Esophagus muscularis mucosa (tissue), 3 donors: ENCODE results near the gene NCMAP.

Experiments
- CTCF ChIP-seq, 3 experiments: fragments of 200-600 bp in 2 of 3; fragments of 450-650 bp in 1 of 3; sonication (generic) in 2 of 3; IDR thresholded peaks; one replicate each; pipeline ENCODE4 v1.5.1; 2017 to 2019; ENCODE audit warnings: antibody characterized with exemption in 3 of 3, mild to moderate bottlenecking in 2 of 3, moderate library complexity in 1 of 3
- POLR2A ChIP-seq: fragments of 450-650 bp; IDR thresholded peaks from one replicate; pipeline ENCODE4 v1.6.1; 2017; ENCODE audit warnings: antibody characterized with exemption, moderate library complexity, mild to moderate bottlenecking, low read depth

- TF ChIP-seq CTCF (IDR thresholded peaks at IDR 0.05), result no peak
- no peak for TF ChIP-seq POLR2A
These were observed 42.2 kb upstream of the NCMAP start for GRCh38 chr1:24513706-24514105.
